K562 (cell line): ENCODE measurements around the gene TENT4A. TPM values are rescaled to one million over a fixed set of nuclear protein-coding genes. Genes with fewer than 3 reads are reported as not detected.

Experiments used
- polyA plus RNA-seq, 8 experiments: library from polyadenylated mRNA; depleted of rRNA in 4 of 8; stranded (reverse) in 5 of 8; unstranded in 3 of 8; fragments of >200 nt; fragmentation: Nextera tagmentation in 2 of 8; fragmentation: Illumina TruSeq in 1 of 8; extraction: Ambion mirVana in 2 of 8; extraction: Trizol in 1 of 8; gene quantifications; 2 replicates each; pipeline versions ENCODE4 v1.2.1 to v1.2.3, GENCODE V29; 2011 to 2014; ENCODE audit warnings: inconsistent platforms in 1 of 8, missing spikeins in 1 of 8
- total RNA-seq, 7 experiments: library from RNA; depleted of rRNA in 6 of 7; stranded (reverse); fragments of >200 nt in 6 of 7; fragmentation: Illumina TruSeq in 2 of 7; extraction: Trizol in 2 of 7; gene quantifications; 2 replicates each; pipeline versions ENCODE4 v1.2.1 to v1.2.3, GENCODE V29; 2011 to 2021; ENCODE audit warnings: low replicate concordance in 1 of 7
- TF ChIP-seq, protein P1 (sequence below), 2 experiments: fragments of 450-650 bp; formaldehyde crosslinking in 1 of 2; IDR thresholded peaks; 2 replicates each; pipeline versions ENCODE4 v1.4.0 to v1.6.1; 2014 to 2020; ENCODE audit warnings: mild to moderate bottlenecking in 2 of 2, borderline replicate concordance in 1 of 2, low read depth in 1 of 2

TENT4A gene
- total and polyA plus RNA-seq, 9 of the 15 experiments (the other 6 are each of a cell fraction or from before 2014, with no cell fraction given), result 1.3 to 27.3 (median 13.0) TPM

DNA sequence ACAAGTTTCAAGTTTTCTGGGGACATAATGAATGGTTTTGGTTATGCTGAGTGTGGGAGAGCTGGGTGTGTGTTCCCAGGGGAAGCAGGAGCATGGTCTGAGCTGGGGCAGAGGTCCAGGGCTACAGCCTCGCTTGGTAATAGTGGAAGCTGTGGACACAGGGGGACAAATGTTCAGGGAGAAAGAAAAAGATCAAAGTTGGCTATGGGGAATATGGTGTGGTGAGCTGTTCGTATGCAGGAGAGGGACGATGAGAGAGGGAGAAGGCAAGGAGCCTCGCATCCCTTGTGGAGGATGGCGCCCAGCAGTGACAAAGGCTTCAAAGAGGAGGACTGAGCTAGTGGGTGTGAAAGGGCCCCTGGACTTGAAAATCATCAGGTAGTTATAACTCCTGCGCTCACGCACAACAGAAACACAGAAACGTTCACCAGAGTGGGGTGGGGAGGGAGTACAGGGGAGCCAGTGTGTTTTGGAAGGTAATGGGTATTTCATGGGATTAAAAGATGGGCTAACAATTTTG, 77.2 kb downstream of the TENT4A start (continued):
- TF ChIP-seq, protein P1, sequence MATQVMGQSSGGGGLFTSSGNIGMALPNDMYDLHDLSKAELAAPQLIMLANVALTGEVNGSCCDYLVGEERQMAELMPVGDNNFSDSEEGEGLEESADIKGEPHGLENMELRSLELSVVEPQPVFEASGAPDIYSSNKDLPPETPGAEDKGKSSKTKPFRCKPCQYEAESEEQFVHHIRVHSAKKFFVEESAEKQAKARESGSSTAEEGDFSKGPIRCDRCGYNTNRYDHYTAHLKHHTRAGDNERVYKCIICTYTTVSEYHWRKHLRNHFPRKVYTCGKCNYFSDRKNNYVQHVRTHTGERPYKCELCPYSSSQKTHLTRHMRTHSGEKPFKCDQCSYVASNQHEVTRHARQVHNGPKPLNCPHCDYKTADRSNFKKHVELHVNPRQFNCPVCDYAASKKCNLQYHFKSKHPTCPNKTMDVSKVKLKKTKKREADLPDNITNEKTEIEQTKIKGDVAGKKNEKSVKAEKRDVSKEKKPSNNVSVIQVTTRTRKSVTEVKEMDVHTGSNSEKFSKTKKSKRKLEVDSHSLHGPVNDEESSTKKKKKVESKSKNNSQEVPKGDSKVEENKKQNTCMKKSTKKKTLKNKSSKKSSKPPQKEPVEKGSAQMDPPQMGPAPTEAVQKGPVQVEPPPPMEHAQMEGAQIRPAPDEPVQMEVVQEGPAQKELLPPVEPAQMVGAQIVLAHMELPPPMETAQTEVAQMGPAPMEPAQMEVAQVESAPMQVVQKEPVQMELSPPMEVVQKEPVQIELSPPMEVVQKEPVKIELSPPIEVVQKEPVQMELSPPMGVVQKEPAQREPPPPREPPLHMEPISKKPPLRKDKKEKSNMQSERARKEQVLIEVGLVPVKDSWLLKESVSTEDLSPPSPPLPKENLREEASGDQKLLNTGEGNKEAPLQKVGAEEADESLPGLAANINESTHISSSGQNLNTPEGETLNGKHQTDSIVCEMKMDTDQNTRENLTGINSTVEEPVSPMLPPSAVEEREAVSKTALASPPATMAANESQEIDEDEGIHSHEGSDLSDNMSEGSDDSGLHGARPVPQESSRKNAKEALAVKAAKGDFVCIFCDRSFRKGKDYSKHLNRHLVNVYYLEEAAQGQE (IDR thresholded peaks at IDR 0.05; ENCODE audit: borderline replicate concordance), result no peak
- TF ChIP-seq, protein P1 (CRISPR knock-in tag; IDR thresholded peaks at IDR 0.05; ENCODE audit: low read depth), result no peak
